GM19395 (cell line): ENCODE data around the gene SORCS1.

ENCODE experiments used
- ATAC-seq: cut with Tn5 transposase; IDR thresholded peaks from one replicate; pipeline ENCODE4 v1.9.1; 2021; ENCODE audit warnings: mild to moderate bottlenecking, moderate library complexity; ENCODE audit not compliant: unreplicated experiment

Gene SORCS1

DNA sequence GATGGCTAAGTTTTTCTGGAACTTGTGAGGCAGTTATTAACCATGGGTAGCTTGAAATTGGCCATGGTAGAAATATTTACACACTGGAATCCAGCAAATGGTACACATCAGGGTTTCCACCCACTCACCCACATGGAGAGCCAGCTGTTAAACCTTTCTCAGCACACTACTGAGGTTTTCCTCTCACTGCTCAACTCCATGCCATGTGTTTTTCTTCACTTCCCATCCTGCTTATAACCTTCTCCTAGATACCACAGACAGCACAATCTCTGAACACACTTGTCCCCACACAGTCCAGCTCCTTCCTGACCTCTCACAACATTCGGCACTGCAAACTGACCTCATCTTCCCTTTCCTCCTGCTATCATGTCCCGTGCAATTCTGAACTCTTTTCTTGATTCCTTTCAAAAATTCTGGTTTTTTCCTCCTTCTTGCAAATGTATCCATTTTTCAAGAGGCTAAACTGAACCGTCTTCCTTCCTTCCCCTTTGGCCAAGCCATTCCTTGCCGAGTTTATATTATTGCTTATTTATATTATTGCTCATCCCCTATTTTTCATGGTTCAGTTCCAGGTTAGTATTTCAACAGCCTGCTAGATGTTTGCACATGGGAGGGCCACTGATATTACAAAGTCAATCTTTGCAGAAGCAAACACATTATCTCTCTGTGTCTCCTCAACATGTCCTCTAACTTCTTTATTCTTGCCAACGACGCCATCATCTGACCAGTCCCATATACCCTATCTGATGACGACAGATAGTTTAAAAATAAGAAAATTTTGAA, 606.4 kb downstream of the SORCS1 start:
- ATAC-seq: no peak

DNA sequence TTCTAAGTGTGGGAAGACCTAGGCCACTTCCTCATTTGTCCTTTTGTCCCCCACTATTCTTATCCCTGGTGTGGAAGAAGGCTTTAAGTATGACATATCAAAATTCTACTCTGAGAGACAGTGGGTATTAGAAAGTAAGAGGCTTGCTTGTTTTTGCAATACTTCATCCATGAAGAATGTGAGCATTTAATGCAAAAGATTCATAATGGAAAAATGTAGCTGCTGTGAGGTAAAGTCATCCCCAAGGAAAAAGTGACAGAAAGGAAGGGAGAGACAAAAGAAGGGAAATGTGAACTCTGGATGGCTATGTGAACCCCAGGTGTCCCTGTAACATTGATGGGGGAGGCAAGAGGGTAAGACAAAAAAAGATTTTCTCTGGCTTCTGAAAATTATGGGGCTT, 607.5 kb downstream of the SORCS1 start:
- ATAC-seq: no peak

GRCh38 chr10:106555599-106555998, 608.9 kb downstream of the SORCS1 start:
- no peak for ATAC-seq

GRCh38 chr10:106551501-106552062, 612.9 kb downstream of the SORCS1 start:
- no peak for ATAC-seq

DNA sequence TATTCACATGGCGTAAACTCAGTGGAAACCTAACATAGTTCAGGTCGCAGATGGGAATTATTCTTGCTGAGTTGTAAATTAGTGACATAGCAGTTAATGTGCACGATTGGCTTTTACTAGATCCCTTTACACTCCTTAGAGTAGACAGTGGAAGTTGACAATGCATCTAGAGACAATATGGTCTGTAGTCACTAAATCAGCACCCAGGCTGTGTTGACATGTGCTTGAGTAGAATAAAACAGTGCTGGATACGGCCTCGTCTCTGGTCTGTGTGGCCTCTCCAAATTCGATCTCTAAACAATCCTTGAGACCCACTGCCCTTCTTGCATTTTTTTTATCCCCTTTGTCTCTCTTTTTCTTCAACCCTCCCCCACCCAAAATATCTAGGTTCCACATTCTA, 615.7 kb downstream of the SORCS1 start:
- no peak for ATAC-seq

GRCh38 chr10:106547047-106547635, 617.4 kb downstream of the SORCS1 start:
- no peak for ATAC-seq

GRCh38 chr10:106542461-106542860, 622.0 kb downstream of the SORCS1 start:
- ATAC-seq: no peak

DNA sequence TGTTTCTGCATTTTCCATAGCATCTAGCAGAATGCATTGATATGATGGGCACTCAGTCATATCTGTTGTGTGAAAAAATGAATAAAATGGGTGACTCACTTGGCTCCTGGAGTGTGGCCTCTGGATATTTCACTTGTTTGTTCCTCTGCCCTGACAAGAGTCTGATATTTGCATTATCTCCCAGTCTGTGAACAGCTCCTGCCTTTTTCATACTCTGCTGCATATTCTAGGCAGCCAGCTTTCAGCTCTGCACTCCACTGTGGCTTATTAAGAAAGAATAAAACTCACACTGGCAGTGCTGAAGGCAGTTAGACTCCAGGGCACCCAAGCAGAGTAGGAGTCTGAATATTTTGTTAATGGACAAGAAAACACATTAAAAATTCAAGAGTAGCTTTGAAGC, 623.9 kb downstream of the SORCS1 start:
- no peak for ATAC-seq

- ATAC-seq: no peak
Measured at GRCh38 chr10:106537866-106538265, 626.6 kb downstream of the SORCS1 start.

- no peak for ATAC-seq
Measured at GRCh38 chr10:106535304-106535953, 629.1 kb downstream of the SORCS1 start.

DNA sequence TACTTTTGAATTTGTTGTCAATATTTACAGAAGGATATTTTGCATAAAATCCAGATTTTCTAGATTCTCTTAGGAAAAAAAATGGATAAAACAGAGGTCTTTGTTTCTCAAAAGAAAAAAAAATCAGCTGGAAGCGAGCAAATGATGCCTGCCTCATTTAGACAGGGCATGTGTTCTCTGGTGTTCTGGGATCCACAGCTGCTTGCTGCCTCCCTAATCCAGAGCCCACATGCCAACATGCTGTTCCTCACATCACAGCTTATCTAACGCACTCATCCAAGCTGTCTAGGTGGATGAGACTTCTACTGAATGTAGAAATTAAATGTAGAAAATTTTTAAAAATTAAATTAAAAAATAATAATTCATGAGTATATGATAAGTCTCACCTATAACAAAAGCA, 630.1 kb downstream of the SORCS1 start:
- no peak for ATAC-seq

- ATAC-seq: no peak
Measured at GRCh38 chr10:106528702-106529101, 635.8 kb downstream of the SORCS1 start.

- ATAC-seq: no peak
Measured at GRCh38 chr10:106525835-106526234, 638.7 kb downstream of the SORCS1 start.
